ENCODE results near the gene PAPSS2.

- TF ChIP-seq EP300 (IDR thresholded peaks at IDR 0.05) (no peak), CTCF (IDR thresholded peaks at IDR 0.05) (no peak)
Measured at GRCh38 chr10:87625661-87626060, 34.0 kb upstream of the PAPSS2 start.
